Stimulated activated naive CD8-positive, alpha-beta T cell treated with anti-CD3 and anti-CD28 coated beads, Interleukin-15, amount 100 ng/mL, for 72 hours (primary cell): ENCODE data around the gene PPFIBP2.
A peak's percentile ranks its signal among the peaks of the same experiment; 100 is the strongest.

Source experiments
- ATAC-seq: fragments of 150-1000 bp; cut with Tn5 transposase; 2 replicates; pipeline ENCODE4 v1.10.0; 2021; ENCODE audit warnings: mild to moderate bottlenecking, moderate library complexity
- DNase-seq, 2 donors: peaks; one replicate each; pipeline ENCODE4 v3.0.0; 2021 to 2022
- H3K27ac Mint-ChIP-seq, 2 donors: one replicate each; pipeline ENCODE4 v1.8.0; 2022; ENCODE audit warnings: mild to moderate bottlenecking in 2 of 2, mixed read lengths in 2 of 2, moderate library complexity in 2 of 2
- H3K27me3 Mint-ChIP-seq: one replicate; pipeline ENCODE4 v1.8.0; 2022; ENCODE audit warnings: mixed read lengths
- H3K4me1 Mint-ChIP-seq: one replicate; pipeline ENCODE4 v1.8.0; 2022; ENCODE audit warnings: mild to moderate bottlenecking, mixed read lengths
- H3K4me3 Mint-ChIP-seq, 2 donors: one replicate each; pipeline ENCODE4 v1.8.0; 2022; ENCODE audit warnings: mild to moderate bottlenecking in 2 of 2, mixed read lengths in 2 of 2, moderate library complexity in 1 of 2
- H3K9me3 Mint-ChIP-seq, 2 donors: one replicate each; pipeline ENCODE4 v1.8.0; 2022; ENCODE audit warnings: mixed read lengths in 2 of 2

PPFIBP2 gene

DNA sequence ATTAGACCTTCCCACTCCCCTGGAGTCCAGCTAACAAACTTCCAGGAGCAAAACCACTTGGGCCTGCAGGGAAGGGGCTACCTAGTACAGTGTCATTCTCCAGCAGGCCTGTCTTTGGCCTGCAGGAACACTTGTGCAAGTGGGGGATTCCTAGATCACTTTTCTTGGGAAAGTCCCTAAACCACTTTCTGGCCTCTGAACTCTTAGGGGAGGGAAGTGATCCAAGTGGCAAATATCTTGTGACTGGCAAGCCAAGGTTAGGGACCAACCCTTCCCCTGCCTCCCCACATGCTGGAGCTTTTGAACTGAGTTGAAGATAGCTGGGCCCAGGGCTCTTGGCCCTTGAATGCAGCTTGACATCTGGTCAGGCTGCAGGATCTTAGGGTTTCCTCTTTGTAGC is 17.2 kb downstream of the PPFIBP2 start:
- DNase-seq (no peak), ATAC-seq (no peak)
- peaks cover 52% of the 10 kb centered on the region for H3K4me1 Mint-ChIP-seq
- H3K9me3 Mint-ChIP-seq, result no peaks in the 10 kb centered on the region
- no peak overlapping the region for H3K27ac Mint-ChIP-seq
- peaks cover 3% of the 10 kb centered on the region for H3K27me3 Mint-ChIP-seq
- no peak overlapping the region for H3K4me3 Mint-ChIP-seq

DNA sequence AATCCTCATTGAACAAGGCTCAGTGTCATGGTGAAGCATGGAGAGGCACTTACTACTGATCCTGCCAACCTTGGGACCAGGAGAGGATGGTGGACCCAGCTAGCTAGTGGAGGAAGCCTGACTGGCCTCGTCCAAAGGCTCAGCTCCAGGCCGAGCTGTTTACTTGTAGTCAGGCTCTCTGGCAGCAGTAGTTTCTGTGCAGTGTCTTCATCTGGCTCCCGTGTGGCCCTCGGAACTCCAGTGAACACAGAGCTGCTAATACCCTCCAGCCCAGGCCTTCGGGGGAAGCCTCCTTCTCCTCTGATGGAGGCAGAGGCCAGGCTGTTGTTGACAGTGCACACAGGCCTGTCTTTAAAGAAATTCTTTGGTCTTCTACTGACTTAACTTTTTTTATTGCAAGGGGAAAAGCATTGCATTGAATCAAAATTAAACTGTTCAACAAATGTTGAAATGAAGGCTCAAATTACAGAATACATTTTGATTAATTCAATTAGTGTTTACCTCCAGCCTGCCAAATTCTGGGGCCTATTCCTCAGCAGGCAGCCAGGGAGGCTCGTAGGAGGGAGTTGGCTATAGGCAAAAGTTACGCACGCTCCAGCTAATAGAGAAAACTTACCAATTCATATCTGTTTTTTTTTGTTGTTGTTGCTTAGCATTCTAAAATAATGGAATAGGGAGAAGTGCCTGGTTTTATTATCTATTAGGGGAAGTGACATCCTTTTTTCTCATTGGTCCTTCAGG is 18.8 kb downstream of the PPFIBP2 start:
- ATAC-seq (no peak), DNase-seq (no peak)
- peaks cover 49% of the 10 kb centered on the region for H3K4me1 Mint-ChIP-seq
- no peak overlapping the region for H3K4me3 Mint-ChIP-seq
- H3K27me3 Mint-ChIP-seq, result peaks cover 7% of the 10 kb centered on the region
- H3K9me3 Mint-ChIP-seq, result no peaks in the 10 kb centered on the region
- H3K27ac Mint-ChIP-seq, result no peak overlapping the region

GRCh38 chr11:7533199-7534041 is 19.6 kb downstream of the PPFIBP2 start:
- Mint-ChIP-seq H3K4me1 (peaks cover 49% of the 10 kb centered on the region), H3K9me3 (no peaks in the 10 kb centered on the region)

DNA sequence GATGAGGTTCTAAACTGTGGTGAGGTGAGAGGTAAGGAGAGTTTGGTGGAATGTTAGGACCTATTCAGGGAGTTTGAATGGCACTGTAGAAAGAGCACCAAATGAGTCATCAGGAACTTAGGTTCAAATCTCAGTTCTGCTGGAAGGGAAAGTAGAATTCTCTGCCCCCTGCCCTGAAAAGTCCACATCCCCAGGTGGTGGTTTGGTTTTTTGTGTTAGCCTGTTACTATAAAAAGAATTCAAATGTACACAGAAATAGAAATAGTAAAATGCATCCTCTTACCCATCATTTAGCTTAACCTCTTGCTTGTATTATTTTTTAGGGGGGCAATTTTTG is 20.2 kb downstream of the PPFIBP2 start:
- DNase-seq (no peak), ATAC-seq (no peak)
- H3K4me1 Mint-ChIP-seq, result peaks cover 44% of the 10 kb centered on the region
- H3K4me3 Mint-ChIP-seq, result no peak overlapping the region
- H3K27me3 Mint-ChIP-seq, result peaks cover 7% of the 10 kb centered on the region
- no peaks in the 10 kb centered on the region for H3K9me3 Mint-ChIP-seq
- H3K27ac Mint-ChIP-seq, result no peak overlapping the region

More at GRCh38 chr11:7533199-7534041, 19.6 kb downstream of the PPFIBP2 start:
- Mint-ChIP-seq H3K4me3 (no peak overlapping the region), H3K27ac (no peak overlapping the region), H3K27me3 (peaks cover 7% of the 10 kb centered on the region)
- no peak for ATAC-seq
- no peak for DNase-seq

GRCh38 chr11:7536100-7536499 is 22.3 kb downstream of the PPFIBP2 start:
- DNase-seq (no peak), ATAC-seq (no peak)
- Mint-ChIP-seq H3K4me1 (peaks cover 37% of the 10 kb centered on the region), H3K9me3 (no peaks in the 10 kb centered on the region), H3K27ac (peak overlapping the region in 1 of 2 donors; percentile 57), H3K27me3 (peaks cover 7% of the 10 kb centered on the region), H3K4me3 (no peak overlapping the region)

GRCh38 chr11:7537265-7537664 is 23.5 kb downstream of the PPFIBP2 start:
- no peak for DNase-seq
- no peak overlapping the region for H3K27ac Mint-ChIP-seq
- H3K4me1 Mint-ChIP-seq, result peaks cover 39% of the 10 kb centered on the region
- no peaks in the 10 kb centered on the region for H3K9me3 Mint-ChIP-seq
- peak; percentile 41 for ATAC-seq
- no peak overlapping the region for H3K4me3 Mint-ChIP-seq
- H3K27me3 Mint-ChIP-seq, result peaks cover 7% of the 10 kb centered on the region

- H3K27me3 Mint-ChIP-seq, result peaks cover 7% of the 10 kb centered on the region
- no peaks in the 10 kb centered on the region for H3K9me3 Mint-ChIP-seq
- ATAC-seq, result peak; percentile 84
- peak overlapping the region in 1 of 2 donors; percentile 56 for H3K4me3 Mint-ChIP-seq
- no peak overlapping the region for H3K27ac Mint-ChIP-seq
- peak in 1 of 2 donors; percentile 45 for DNase-seq
- peaks cover 39% of the 10 kb centered on the region for H3K4me1 Mint-ChIP-seq
Observed at GRCh38 chr11:7538031-7538430, 24.2 kb downstream of the PPFIBP2 start.

- ATAC-seq (no peak), DNase-seq (no peak)
- no peaks in the 10 kb centered on the region for H3K9me3 Mint-ChIP-seq
- H3K4me3 Mint-ChIP-seq, result peak overlapping the region; percentile 20 to 56
- H3K27me3 Mint-ChIP-seq, result peaks cover 7% of the 10 kb centered on the region
- H3K27ac Mint-ChIP-seq, result peak overlapping the region in 1 of 2 donors; percentile 49
- peaks cover 34% of the 10 kb centered on the region for H3K4me1 Mint-ChIP-seq
Observed at GRCh38 chr11:7538466-7539454, 25.0 kb downstream of the PPFIBP2 start.

GRCh38 chr11:7540830-7541555 is 27.2 kb downstream of the PPFIBP2 start:
- no peak overlapping the region for H3K4me3 Mint-ChIP-seq
- peak overlapping the region in 1 of 2 donors; percentile 1 for H3K27ac Mint-ChIP-seq
- DNase-seq (no peak), ATAC-seq (no peak)
- H3K27me3 Mint-ChIP-seq, result peaks cover 4% of the 10 kb centered on the region
- H3K9me3 Mint-ChIP-seq, result no peaks in the 10 kb centered on the region
- H3K4me1 Mint-ChIP-seq, result peaks cover 25% of the 10 kb centered on the region

- no peak overlapping the region for H3K4me3 Mint-ChIP-seq
- ATAC-seq, result no peak
- no peaks in the 10 kb centered on the region for H3K9me3 Mint-ChIP-seq
- peak overlapping the region in 1 of 2 donors; percentile 28 for H3K27ac Mint-ChIP-seq
- no peak for DNase-seq
- no peaks in the 10 kb centered on the region for H3K27me3 Mint-ChIP-seq
- H3K4me1 Mint-ChIP-seq, result peaks cover 10% of the 10 kb centered on the region
Observed at GRCh38 chr11:7543302-7543701, 29.5 kb downstream of the PPFIBP2 start.

- Mint-ChIP-seq H3K4me3 (no peak overlapping the region), H3K4me1 (peaks cover 11% of the 10 kb centered on the region), H3K9me3 (no peaks in the 10 kb centered on the region), H3K27me3 (no peaks in the 10 kb centered on the region), H3K27ac (no peak overlapping the region)
- ATAC-seq (no peak), DNase-seq (no peak)
Observed at GRCh38 chr11:7544021-7544420, 30.2 kb downstream of the PPFIBP2 start.

GRCh38 chr11:7545611-7546010 is 31.8 kb downstream of the PPFIBP2 start:
- H3K4me3 Mint-ChIP-seq, result no peak overlapping the region
- no peaks in the 10 kb centered on the region for H3K9me3 Mint-ChIP-seq
- H3K4me1 Mint-ChIP-seq, result peaks cover 11% of the 10 kb centered on the region
- H3K27ac Mint-ChIP-seq, result no peak overlapping the region
- DNase-seq (no peak), ATAC-seq (no peak)
- no peaks in the 10 kb centered on the region for H3K27me3 Mint-ChIP-seq

DNA sequence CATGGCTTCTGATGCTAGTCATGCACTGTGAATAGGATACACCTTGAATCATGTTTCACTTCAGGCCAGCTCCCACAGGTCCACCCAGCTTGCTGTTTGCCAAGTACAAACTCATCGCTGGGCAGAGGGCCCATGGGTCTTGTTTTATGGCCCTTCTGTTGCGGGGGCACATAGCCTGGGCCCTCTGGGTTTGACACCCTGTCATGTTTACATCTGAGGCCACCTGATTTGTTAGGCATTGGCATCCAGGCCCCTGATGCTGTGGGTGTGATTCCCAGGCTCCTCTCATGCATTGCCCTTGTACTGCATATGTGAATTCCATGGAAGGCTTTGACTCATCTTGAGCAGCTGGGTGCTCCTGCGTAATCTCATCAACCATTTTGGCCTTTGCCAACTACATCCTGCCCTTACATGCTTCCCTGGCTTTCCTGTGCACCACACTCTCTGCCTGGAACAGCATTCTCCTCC is 32.6 kb downstream of the PPFIBP2 start:
- H3K27me3 Mint-ChIP-seq, result no peaks in the 10 kb centered on the region
- no peak for DNase-seq
- ATAC-seq, result no peak
- H3K9me3 Mint-ChIP-seq, result no peaks in the 10 kb centered on the region
- H3K4me1 Mint-ChIP-seq, result peaks cover 11% of the 10 kb centered on the region
- no peak overlapping the region for H3K4me3 Mint-ChIP-seq
- H3K27ac Mint-ChIP-seq, result no peak overlapping the region

DNA sequence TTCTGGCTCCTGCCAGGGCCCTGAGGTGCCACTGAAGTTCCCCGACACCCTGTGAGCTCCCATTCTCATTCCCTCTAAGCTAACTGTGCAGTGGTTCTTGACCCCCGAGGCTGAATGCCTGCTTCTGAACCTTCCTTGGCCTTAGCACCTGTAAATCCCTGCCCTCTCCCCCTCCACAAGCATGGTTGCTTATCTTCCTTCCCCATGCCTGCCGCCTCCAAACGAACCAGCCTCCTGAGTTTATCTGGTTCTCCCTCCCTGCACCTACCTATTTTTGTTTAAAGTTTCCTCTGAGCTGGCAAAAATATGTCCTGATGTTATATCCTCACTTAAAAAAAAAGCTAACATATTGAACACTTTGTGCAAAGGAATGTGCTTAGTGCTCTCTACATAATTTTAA is 33.9 kb downstream of the PPFIBP2 start:
- ATAC-seq (no peak), DNase-seq (no peak)
- H3K4me1 Mint-ChIP-seq, result peaks cover 5% of the 10 kb centered on the region
- no peak overlapping the region for H3K27ac Mint-ChIP-seq
- no peaks in the 10 kb centered on the region for H3K9me3 Mint-ChIP-seq
- no peak overlapping the region for H3K4me3 Mint-ChIP-seq
- no peaks in the 10 kb centered on the region for H3K27me3 Mint-ChIP-seq
